ENCODE data around the gene SPESP1. TPM values are rescaled to one million over a fixed set of nuclear protein-coding genes. Genes with fewer than 3 reads are reported as not detected.

Gene SPESP1
- total RNA-seq, 1 donor from 2014 or later: not detected

GRCh38 chr15:68989541-68990230, 59.4 kb downstream of the SPESP1 start:
- DNase-seq: no peak
- Mint-ChIP-seq H3K36me3 (ENCODE audit: unreplicated experiment) (peaks cover 17% of the 10 kb centered on the region), H3K9me3 (ENCODE audit: unreplicated experiment) (peaks cover 2% of the 10 kb centered on the region), H3K4me1 (ENCODE audit: low read depth, unreplicated experiment) (peaks cover 5% of the 10 kb centered on the region), H3K27ac (ENCODE audit: unreplicated experiment) (no peak overlapping the region), H3K4me3 (ENCODE audit: unreplicated experiment) (no peak overlapping the region), H3K27me3 (ENCODE audit: unreplicated experiment) (peaks cover 7% of the 10 kb centered on the region)
- TF ChIP-seq CTCF (IDR thresholded peaks at IDR 0.05; ENCODE audit: partially characterized antibody, unreplicated experiment): no peak

GRCh38 chr15:68990231-68990991, 60.1 kb downstream of the SPESP1 start:
- H3K27ac Mint-ChIP-seq (ENCODE audit: unreplicated experiment): no peak overlapping the region
- TF ChIP-seq CTCF (IDR thresholded peaks at IDR 0.05; ENCODE audit: partially characterized antibody, unreplicated experiment): no peak
- H3K36me3 Mint-ChIP-seq (ENCODE audit: unreplicated experiment): peaks cover 17% of the 10 kb centered on the region
- peaks cover 12% of the 10 kb centered on the region for H3K4me1 Mint-ChIP-seq (ENCODE audit: low read depth, unreplicated experiment)
- H3K27me3 Mint-ChIP-seq (ENCODE audit: unreplicated experiment): peaks cover 7% of the 10 kb centered on the region
- no peak for DNase-seq
- H3K4me3 Mint-ChIP-seq (ENCODE audit: unreplicated experiment): no peak overlapping the region
- peaks cover 2% of the 10 kb centered on the region for H3K9me3 Mint-ChIP-seq (ENCODE audit: unreplicated experiment)

- Mint-ChIP-seq H3K4me1 (ENCODE audit: low read depth, unreplicated experiment) (peaks cover 18% of the 10 kb centered on the region), H3K9me3 (ENCODE audit: unreplicated experiment) (no peaks in the 10 kb centered on the region), H3K4me3 (ENCODE audit: unreplicated experiment) (no peak overlapping the region), H3K27me3 (ENCODE audit: unreplicated experiment) (peaks cover 7% of the 10 kb centered on the region), H3K36me3 (ENCODE audit: unreplicated experiment) (peaks cover 17% of the 10 kb centered on the region), H3K27ac (ENCODE audit: unreplicated experiment) (no peak overlapping the region)
- no peak for TF ChIP-seq CTCF (IDR thresholded peaks at IDR 0.05; ENCODE audit: partially characterized antibody, unreplicated experiment)
- DNase-seq: no peak
Observed at GRCh38 chr15:68990992-68991500, 60.7 kb downstream of the SPESP1 start.

- Mint-ChIP-seq H3K27ac (ENCODE audit: unreplicated experiment) (no peak overlapping the region), H3K4me1 (ENCODE audit: low read depth, unreplicated experiment) (peaks cover 19% of the 10 kb centered on the region)
- no peak for DNase-seq
Observed at GRCh38 chr15:68991723-68992122, 61.4 kb downstream of the SPESP1 start.

More at GRCh38 chr15:68991723-68992122, 61.4 kb downstream of the SPESP1 start:
- TF ChIP-seq CTCF (IDR thresholded peaks at IDR 0.05; ENCODE audit: partially characterized antibody, unreplicated experiment): no peak
- H3K4me3 Mint-ChIP-seq (ENCODE audit: unreplicated experiment): no peak overlapping the region
- H3K36me3 Mint-ChIP-seq (ENCODE audit: unreplicated experiment): peaks cover 17% of the 10 kb centered on the region
- H3K9me3 Mint-ChIP-seq (ENCODE audit: unreplicated experiment): no peaks in the 10 kb centered on the region
- H3K27me3 Mint-ChIP-seq (ENCODE audit: unreplicated experiment): peaks cover 7% of the 10 kb centered on the region
